BE2C (cell line): ENCODE measurements around the gene E2F4.

Experiments used
- DNase-seq: peaks from one replicate; pipeline ENCODE4 v3.0.0-alpha.2; 2020
- H3K27me3 ChIP-seq: fragments of 250-450 bp; sonication (Bioruptor Pico); 2 replicates; pipeline ENCODE4 v1.5.1; 2020; ENCODE audit warnings: mild to moderate bottlenecking
- H3K36me3 ChIP-seq: fragments of 250-450 bp; sonication (Bioruptor Pico); 2 replicates; pipeline ENCODE4 v1.5.1; 2020; ENCODE audit warnings: mild to moderate bottlenecking
- H3K4me1 ChIP-seq: fragments of 250-450 bp; sonication (Bioruptor Pico); 2 replicates; pipeline ENCODE4 v1.5.1; 2020
- H3K4me3 ChIP-seq: 2 replicates; pipeline ENCODE4 v1.5.1; 2011; ENCODE audit warnings: low read depth, low read length
- H3K9me3 ChIP-seq: fragments of 250-450 bp; sonication (Bioruptor Pico); 2 replicates; pipeline ENCODE4 v1.5.1; 2020
- TF ChIP-seq, protein P1 (sequence below): IDR thresholded peaks from 2 replicates; pipeline ENCODE4 v1.5.1; 2012; ENCODE audit warnings: mild to moderate bottlenecking, low read depth, low read length

The E2F4 gene

DNA sequence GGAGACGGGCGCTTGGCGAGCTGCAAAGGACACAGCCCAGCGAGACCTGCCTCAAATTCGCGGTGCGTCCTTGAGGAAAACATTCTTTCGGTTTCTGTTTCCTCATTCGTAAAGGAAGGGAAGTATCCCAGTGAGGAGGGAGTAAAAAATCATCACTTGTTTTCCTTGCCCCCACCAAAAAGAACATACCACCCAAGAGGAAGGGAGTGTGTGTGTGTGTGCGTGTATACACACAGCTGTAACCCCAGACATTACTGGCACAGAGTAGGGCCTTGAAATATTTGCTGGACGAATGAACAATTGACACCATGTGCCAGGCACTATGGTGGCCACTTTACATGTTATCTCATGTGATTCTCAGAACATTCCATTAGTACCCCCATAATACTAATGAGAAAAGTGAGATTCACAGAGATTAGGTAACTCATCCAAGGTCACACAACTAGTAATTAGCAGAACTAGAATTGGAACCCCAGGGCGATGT, 6.3 kb upstream of the E2F4 start:
- H3K9me3 ChIP-seq: no peaks in the 10 kb centered on the region
- DNase-seq: no peak
- no peak overlapping the region for H3K4me3 ChIP-seq
- no peaks in the 10 kb centered on the region for H3K36me3 ChIP-seq
- H3K4me1 ChIP-seq: peaks cover 3% of the 10 kb centered on the region; the same call in 1 of the 2 replicates
- H3K27me3 ChIP-seq: no peaks in the 10 kb centered on the region
- TF ChIP-seq, protein P1, sequence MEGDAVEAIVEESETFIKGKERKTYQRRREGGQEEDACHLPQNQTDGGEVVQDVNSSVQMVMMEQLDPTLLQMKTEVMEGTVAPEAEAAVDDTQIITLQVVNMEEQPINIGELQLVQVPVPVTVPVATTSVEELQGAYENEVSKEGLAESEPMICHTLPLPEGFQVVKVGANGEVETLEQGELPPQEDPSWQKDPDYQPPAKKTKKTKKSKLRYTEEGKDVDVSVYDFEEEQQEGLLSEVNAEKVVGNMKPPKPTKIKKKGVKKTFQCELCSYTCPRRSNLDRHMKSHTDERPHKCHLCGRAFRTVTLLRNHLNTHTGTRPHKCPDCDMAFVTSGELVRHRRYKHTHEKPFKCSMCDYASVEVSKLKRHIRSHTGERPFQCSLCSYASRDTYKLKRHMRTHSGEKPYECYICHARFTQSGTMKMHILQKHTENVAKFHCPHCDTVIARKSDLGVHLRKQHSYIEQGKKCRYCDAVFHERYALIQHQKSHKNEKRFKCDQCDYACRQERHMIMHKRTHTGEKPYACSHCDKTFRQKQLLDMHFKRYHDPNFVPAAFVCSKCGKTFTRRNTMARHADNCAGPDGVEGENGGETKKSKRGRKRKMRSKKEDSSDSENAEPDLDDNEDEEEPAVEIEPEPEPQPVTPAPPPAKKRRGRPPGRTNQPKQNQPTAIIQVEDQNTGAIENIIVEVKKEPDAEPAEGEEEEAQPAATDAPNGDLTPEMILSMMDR: no peak

DNA sequence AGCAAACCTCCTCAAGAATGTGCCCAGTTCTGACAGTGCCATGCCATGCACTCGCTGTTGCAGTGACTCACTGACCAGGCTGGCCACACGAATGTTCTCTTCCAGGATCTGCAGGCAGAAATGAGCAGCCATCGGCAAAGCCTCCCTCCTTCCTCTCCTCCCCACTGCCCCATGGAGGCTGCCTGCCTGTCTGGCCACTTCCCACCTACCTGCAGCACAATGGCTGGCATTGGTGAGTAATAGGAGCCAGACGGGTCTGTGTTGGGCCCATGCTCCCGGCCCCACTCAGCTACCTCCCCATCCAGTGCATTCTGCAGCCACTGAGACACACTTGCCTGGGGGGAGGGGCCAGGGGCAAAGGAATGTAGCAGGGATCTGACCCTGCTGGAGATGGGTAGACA, 5.4 kb upstream of the E2F4 start:
- Histone ChIP-seq H3K27me3 (no peaks in the 10 kb centered on the region), H3K36me3 (no peaks in the 10 kb centered on the region), H3K4me1 (peaks cover 3% of the 10 kb centered on the region; the same call in 1 of the 2 replicates), H3K9me3 (no peaks in the 10 kb centered on the region), H3K4me3 (no peak overlapping the region)
- DNase-seq: no peak
- TF ChIP-seq, protein P1: no peak

DNA sequence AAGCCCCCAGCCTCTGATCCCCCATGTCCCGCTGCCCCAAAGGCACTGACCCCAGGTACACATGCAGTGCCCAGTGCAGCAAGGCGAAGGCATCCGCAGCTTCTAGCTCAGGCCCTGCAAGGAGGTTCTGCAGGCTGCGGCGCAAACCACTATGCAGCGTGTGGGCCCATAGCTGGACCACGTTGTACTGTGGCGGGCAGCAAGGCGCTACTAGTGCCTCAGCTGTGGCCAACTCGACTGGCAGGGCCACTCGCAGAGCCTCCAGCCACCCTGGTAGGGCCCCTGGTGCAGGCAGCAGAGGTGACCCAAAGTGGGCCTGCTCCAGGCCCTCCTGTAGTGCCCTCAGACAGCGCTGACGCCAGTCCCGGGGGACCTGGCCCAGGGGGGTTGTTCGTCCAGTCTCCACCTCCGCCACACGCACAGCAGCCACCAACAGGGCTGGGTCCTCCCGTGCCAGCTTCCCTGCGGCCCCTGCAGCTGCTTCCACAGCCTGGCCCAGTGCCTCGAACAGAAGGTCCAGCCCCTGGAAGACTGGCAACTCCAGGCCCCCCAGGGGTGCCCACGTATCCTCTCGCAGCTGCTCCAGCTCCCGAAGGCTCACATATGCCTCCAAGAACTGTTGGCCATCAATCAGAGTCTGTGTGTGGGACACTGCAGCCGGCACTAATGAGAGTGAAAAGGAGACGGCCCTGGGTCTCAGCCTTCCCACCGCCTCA, 4.6 kb upstream of the E2F4 start:
- no peaks in the 10 kb centered on the region for H3K36me3 ChIP-seq
- TF ChIP-seq, protein P1: no peak
- no peak for DNase-seq
- no peaks in the 10 kb centered on the region for H3K9me3 ChIP-seq
- H3K4me1 ChIP-seq: peaks cover 3% of the 10 kb centered on the region; the same call in 1 of the 2 replicates
- H3K27me3 ChIP-seq: no peaks in the 10 kb centered on the region
- H3K4me3 ChIP-seq: no peak overlapping the region

DNA sequence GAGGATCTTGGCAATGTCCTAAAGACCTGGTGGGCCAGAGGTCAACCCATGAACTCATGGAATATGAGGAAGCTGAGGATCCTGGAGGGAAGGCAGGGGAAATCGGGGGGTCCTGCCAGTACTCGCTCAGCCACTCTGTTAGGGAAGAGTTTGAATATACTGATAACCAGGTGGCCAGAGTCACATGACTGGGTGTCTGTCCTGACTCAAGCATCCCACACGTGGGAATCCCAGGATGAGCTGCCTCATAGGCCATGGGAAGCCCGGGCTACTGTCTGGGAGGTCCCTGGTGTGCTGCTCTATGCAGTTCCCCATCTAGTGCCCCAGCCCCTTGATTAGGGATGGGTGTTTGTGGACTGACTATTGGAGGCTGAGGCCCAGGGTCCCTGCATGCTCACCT, 3.6 kb upstream of the E2F4 start:
- no peaks in the 10 kb centered on the region for H3K9me3 ChIP-seq
- no peaks in the 10 kb centered on the region for H3K27me3 ChIP-seq
- H3K4me3 ChIP-seq: no peak overlapping the region
- no peak for DNase-seq
- TF ChIP-seq, protein P1: no peak
- no peaks in the 10 kb centered on the region for H3K36me3 ChIP-seq
- peaks cover 3% of the 10 kb centered on the region; the same call in 1 of the 2 replicates for H3K4me1 ChIP-seq

DNA sequence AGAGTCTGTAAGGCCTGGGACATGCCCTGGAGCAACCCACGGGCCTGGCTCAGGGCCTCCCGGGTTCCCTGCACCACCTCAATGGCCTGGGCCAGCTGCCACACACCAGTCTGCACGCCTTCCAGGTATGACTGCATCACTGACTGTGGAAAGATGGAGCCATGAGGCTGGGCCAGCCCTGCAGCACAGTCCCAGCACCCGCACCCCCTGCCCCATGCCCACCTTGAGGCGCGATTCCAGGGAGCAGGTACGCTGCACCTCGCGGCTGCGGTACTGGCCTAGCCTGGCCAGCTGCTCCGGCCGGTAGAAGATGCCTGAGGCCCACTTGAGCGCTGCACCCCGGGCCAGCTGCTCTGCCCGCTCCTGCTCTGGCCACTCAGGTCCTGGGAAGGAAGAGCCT, 3.2 kb upstream of the E2F4 start:
- H3K27me3 ChIP-seq: no peaks in the 10 kb centered on the region
- DNase-seq: no peak
- TF ChIP-seq, protein P1: no peak
- H3K4me1 ChIP-seq: peaks cover 3% of the 10 kb centered on the region; the same call in 1 of the 2 replicates
- no peaks in the 10 kb centered on the region for H3K9me3 ChIP-seq
- no peaks in the 10 kb centered on the region; the same call in 1 of the 2 replicates for H3K36me3 ChIP-seq
- no peak overlapping the region for H3K4me3 ChIP-seq

DNA sequence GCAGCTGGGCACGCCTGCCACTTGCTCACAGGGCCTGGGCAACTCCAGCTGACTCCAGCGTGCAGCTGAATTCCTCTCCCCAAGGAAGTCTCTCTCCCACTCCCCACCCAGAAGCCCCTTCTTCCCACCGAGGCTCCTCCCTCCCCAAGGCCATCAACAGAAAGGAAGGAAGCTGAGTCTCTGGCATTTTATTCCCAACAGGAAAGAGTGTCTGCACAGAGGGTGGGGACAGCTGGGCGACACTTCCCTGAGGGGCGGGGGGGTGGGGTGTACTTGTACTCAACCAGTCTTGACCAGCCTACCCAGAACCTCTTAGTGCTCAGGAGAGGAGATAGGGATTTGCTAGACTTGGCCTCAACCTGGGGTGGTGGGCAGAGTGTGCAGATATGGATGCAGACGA, 1.9 kb upstream of the E2F4 start, which contains the start of gene EXOC3L1:
TSS of gene EXOC3L1 (minus strand) at position 96 of the 400 bp plus-strand sequence. CDS start 460 bp downstream, outside the sequence.
- H3K9me3 ChIP-seq: no peaks in the 10 kb centered on the region
- H3K4me3 ChIP-seq: no peak within 1 kb of the TSS
- DNase-seq: no peak
- H3K27me3 ChIP-seq: no peaks in the 10 kb centered on the region
- peaks cover 12% of the 10 kb centered on the region for H3K36me3 ChIP-seq
- TF ChIP-seq, protein P1: no peak
- H3K4me1 ChIP-seq: peaks cover 3% of the 10 kb centered on the region; the same call in 1 of the 2 replicates
